HUES48 (cell line): ENCODE measurements around the gene PRKCA.
"Not testable (repeated sequence)": the region's sequence is repeated elsewhere in the genome, so short reads cannot be mapped to it uniquely, and the experiment has no call there.

Source experiments
- H3K27ac ChIP-seq: one replicate; pipeline ENCODE4 v1.7.0; 2013; ENCODE audit warnings: low read depth, low read length, inconsistent platforms
- H3K27me3 ChIP-seq: 2 replicates; pipeline ENCODE4 v1.6.1; 2013; ENCODE audit warnings: mild to moderate bottlenecking, low read length; ENCODE audit not compliant: control insufficient read depth, insufficient read depth
- H3K36me3 ChIP-seq: 2 replicates; pipeline ENCODE4 v1.6.1; 2013; ENCODE audit warnings: low read length; ENCODE audit not compliant: control insufficient read depth, insufficient read depth
- H3K4me1 ChIP-seq: 2 replicates; pipeline ENCODE4 v1.6.1; 2013; ENCODE audit warnings: mild to moderate bottlenecking, low read length; ENCODE audit not compliant: control insufficient read depth, insufficient read depth
- H3K4me3 ChIP-seq: 2 replicates; pipeline ENCODE4 v1.5.1; 2013; ENCODE audit warnings: mild to moderate bottlenecking, low read depth, low read length
- H3K9ac ChIP-seq: 2 replicates; pipeline ENCODE4 v1.6.1; 2013; ENCODE audit warnings: mild to moderate bottlenecking, low read depth, low read length, moderate library complexity
- H3K9me3 ChIP-seq: 2 replicates; pipeline ENCODE4 v1.6.1; 2013; ENCODE audit warnings: low read length; ENCODE audit not compliant: control insufficient read depth, insufficient read depth

Gene PRKCA

DNA sequence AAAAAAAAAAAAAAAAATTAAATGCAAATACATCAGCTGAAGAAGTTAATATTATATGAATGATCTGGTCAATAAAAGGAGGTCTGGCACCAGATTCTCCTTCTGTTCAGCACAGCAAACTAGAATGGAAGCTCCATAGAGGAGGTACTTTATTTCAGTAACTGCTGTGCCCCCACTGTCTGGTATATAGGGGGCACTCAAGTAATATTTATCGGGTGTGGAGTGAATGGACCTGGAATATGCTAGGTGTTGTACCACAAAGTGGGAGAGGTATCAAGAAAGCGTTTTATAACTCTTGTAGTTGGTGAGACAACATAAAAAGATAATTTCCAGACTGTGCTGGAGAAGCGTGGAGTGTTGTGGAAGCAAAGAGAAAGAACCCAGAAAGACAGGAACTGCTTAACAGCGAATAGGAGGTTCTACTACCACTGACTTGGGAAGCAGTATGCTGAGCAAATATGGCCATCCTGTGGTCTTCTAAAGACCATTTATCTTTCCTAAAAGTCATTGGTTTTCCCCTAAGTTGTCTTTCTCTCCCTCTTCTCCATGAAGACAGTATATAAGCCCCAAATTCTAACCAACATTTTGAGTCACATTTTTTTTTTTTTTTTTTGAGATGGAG lies 12.2 kb upstream of the PRKCA start:
- no peaks in the 10 kb centered on the region for H3K9me3 ChIP-seq
- no peak overlapping the region for H3K4me3 ChIP-seq
- H3K36me3 ChIP-seq = no peaks in the 10 kb centered on the region
- H3K9ac ChIP-seq = no peak overlapping the region
- no peaks in the 10 kb centered on the region for H3K4me1 ChIP-seq
- no peaks in the 10 kb centered on the region for H3K27me3 ChIP-seq
- no peak overlapping the region for H3K27ac ChIP-seq

GRCh38 chr17:66292353-66292752 lies 10.1 kb upstream of the PRKCA start:
- no peaks in the 10 kb centered on the region for H3K4me1 ChIP-seq
- H3K27me3 ChIP-seq = no peaks in the 10 kb centered on the region
- H3K9ac ChIP-seq = no peak overlapping the region
- no peak overlapping the region for H3K27ac ChIP-seq
- H3K9me3 ChIP-seq = no peaks in the 10 kb centered on the region
- no peak overlapping the region for H3K4me3 ChIP-seq
- H3K36me3 ChIP-seq = no peaks in the 10 kb centered on the region

GRCh38 chr17:66296289-66296725 lies 6.1 kb upstream of the PRKCA start:
- Histone ChIP-seq H3K27me3 (peaks cover 15% of the 10 kb centered on the region), H3K36me3 (no peaks in the 10 kb centered on the region), H3K4me3 (no peak overlapping the region), H3K27ac (no peak overlapping the region), H3K9me3 (no peaks in the 10 kb centered on the region), H3K4me1 (peaks cover 5% of the 10 kb centered on the region), H3K9ac (no peak overlapping the region)

GRCh38 chr17:66297443-66297842 lies 5.0 kb upstream of the PRKCA start:
- Histone ChIP-seq H3K27me3 (peaks cover 22% of the 10 kb centered on the region), H3K4me1 (peaks cover 11% of the 10 kb centered on the region)
- H3K27ac ChIP-seq, H3K9ac ChIP-seq, H3K9me3 ChIP-seq, H3K36me3 ChIP-seq, H3K4me3 ChIP-seq: not testable (repeated sequence)

DNA sequence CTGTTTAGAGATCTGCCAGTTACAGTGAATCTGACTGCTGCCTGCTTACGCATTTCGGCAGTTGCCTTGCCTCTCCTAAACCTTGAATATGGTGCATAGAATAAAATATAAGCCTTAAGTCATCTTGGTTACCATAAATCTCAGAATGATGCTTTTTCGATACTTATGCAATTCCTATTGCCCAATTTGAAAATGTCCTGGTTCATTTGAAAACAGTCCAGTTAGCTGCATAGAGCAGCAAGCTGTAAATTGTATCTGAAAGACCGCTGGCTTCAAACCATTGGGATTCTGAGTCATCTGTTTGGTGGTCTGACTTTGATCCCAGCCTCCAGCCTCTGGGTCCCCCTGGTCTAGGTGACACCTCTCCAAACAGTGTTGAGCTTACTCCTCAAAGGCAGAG lies 2.7 kb upstream of the PRKCA start:
- H3K36me3 ChIP-seq = no peaks in the 10 kb centered on the region

GRCh38 chr17:66300956-66301355 lies 1.5 kb upstream of the PRKCA start:
- Histone ChIP-seq H3K9me3 (no peaks in the 10 kb centered on the region), H3K9ac (no peak overlapping the region), H3K4me3 (peak overlapping the region; percentile 80), H3K4me1 (peaks cover 29% of the 10 kb centered on the region), H3K36me3 (no peaks in the 10 kb centered on the region), H3K27me3 (peaks cover 22% of the 10 kb centered on the region), H3K27ac (no peak overlapping the region)

More for the DNA sequence above, 2.7 kb upstream of the PRKCA start:
- no peak overlapping the region for H3K9ac ChIP-seq
- peaks cover 22% of the 10 kb centered on the region for H3K27me3 ChIP-seq
- H3K9me3 ChIP-seq = no peaks in the 10 kb centered on the region
- H3K4me1 ChIP-seq = peaks cover 20% of the 10 kb centered on the region
- H3K27ac ChIP-seq = no peak overlapping the region
- H3K4me3 ChIP-seq = no peak overlapping the region

GRCh38 chr17:66301367-66301863 lies 998 bp upstream of the PRKCA start:
- peaks cover 33% of the 10 kb centered on the region for H3K4me1 ChIP-seq
- H3K27me3 ChIP-seq = peaks cover 22% of the 10 kb centered on the region
- no peaks in the 10 kb centered on the region for H3K36me3 ChIP-seq
- H3K27ac ChIP-seq = no peak overlapping the region
- H3K9ac ChIP-seq = no peak overlapping the region
- no peaks in the 10 kb centered on the region for H3K9me3 ChIP-seq
- H3K4me3 ChIP-seq = peak overlapping the region; percentile 80

DNA sequence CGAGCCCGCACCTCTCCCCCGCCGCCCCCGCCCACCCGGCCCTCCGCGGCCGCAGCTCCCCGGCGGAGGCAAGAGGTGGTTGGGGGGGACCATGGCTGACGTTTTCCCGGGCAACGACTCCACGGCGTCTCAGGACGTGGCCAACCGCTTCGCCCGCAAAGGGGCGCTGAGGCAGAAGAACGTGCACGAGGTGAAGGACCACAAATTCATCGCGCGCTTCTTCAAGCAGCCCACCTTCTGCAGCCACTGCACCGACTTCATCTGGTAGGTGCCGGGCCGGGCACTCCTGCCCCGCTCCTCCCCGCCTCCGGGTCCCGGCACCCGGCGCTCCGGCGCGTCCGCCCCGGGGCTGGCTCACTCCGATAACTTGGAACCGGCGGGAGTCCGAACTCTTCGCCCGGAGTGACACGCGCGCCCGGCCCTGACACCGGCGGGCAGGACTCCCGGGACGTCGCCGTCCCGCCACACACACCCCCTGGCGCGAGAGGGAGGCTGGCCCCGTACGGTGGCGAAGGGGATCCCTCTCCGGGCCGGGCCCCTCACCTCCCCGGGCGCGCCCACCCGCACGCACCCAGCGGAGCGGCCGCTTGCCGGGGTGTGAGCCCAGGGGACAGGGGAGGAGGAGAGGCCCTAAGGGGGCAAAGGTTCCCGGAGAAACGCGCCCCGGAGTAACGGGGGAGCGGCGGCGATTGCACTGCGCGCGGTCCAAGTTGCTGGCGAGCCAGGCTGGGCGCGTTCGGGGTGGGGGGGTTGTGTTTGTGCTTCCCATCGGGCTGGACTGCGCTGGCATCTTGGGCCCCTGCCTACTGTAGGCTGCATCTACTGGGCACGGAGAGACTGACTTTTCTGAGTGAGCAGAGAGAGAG lies 581 bp downstream of the PRKCA start:
- Histone ChIP-seq H3K27ac (no peak overlapping the region), H3K36me3 (no peaks in the 10 kb centered on the region), H3K27me3 (peaks cover 22% of the 10 kb centered on the region), H3K4me3 (peak overlapping the region; percentile 80), H3K9ac (no peak overlapping the region), H3K9me3 (no peaks in the 10 kb centered on the region), H3K4me1 (peaks cover 40% of the 10 kb centered on the region)

DNA sequence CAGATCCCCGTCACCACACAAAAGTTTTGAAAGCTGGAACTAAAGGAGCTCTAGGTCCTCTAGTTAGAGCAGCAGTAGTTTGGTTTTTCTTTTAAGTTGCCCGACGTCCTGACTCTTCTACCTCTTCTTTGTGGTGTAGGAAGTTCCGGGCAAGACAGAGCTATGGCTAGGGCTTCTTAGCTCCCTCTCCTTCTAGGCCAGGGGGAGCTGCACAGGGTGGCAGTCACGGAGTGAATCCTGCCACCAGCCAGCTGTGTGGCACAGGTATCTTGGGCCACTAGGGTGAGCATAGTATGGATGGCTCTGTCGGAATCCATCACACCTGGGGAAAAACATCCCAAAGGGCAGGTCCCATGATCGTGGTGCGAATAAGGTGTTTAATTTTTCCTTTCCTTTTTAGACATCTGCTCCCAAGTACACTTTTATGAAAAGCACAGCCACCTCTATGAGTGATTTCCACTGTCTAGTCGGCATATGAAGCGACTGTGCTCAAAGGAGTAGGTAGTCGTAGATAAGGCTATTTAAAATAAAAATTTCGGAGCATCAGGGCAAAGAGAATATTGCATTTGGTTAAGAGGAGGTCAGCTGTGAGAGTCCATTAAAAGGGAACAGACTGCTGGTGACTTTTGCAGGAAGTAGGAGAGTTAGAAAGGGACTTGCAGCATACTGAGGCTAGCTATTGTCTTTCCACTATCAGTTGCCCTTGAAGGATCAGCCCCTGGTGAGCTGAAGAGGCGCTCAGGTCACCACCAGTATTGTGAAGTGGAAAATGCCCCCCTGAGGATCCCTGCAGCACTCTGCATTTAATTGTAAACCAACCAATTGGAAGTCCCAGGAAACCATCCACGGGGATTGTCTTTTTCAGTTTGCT lies 2.1 kb downstream of the PRKCA start:
- Histone ChIP-seq H3K4me3 (peak overlapping the region; percentile 46), H3K36me3 (no peaks in the 10 kb centered on the region), H3K9me3 (no peaks in the 10 kb centered on the region), H3K27me3 (peaks cover 22% of the 10 kb centered on the region), H3K27ac (peak overlapping the region; percentile 77), H3K9ac (no peak overlapping the region), H3K4me1 (peaks cover 42% of the 10 kb centered on the region)

DNA sequence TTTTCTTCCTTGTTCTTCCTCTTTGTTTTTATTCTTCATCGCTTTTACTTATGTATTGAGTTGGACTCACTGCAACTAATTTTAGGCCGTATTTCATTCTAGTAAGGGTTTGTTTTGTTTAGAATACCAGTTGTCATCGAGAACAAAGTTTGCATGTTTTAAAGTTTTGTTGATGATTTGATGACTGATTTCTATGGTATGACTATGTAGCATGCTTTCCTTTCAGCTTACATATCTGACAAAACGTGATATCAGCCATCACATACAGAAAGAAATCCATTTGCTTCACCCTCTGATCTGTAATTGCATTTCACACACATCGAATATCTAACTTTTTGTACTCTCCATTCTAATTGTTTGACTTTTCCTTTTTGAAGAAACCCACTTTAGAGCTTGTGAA lies 4.0 kb downstream of the PRKCA start:
- H3K27ac ChIP-seq = no peak overlapping the region
- no peak overlapping the region for H3K4me3 ChIP-seq
- no peaks in the 10 kb centered on the region for H3K36me3 ChIP-seq
- peaks cover 45% of the 10 kb centered on the region for H3K4me1 ChIP-seq
- H3K9ac ChIP-seq = no peak overlapping the region
- H3K27me3 ChIP-seq = peaks cover 6% of the 10 kb centered on the region
- H3K9me3 ChIP-seq = no peaks in the 10 kb centered on the region
